Measurements from ENCODE around the gene PDE3A.

Gene PDE3A

DNA sequence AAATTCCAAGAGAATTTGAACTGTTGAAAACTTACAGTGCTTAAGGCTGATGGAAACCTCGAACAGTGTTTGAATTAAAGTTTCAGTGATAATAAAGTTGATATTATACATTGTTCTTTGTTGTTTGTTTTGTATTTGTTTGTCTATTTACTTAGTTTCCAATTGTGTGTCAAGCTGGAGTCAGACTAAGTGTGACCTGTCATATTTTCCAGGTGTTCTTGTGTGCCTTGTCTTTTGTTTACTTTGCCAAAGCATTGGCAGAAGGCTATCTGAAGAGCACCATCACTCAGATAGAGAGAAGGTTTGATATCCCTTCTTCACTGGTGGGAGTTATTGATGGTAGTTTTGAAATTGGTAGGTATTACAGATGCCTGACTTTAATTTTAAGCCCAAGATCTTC, 332.8 kb downstream of the PDE3A start:
- no peak for DNase-seq (ENCODE audit: low read depth, low spot score)

DNA sequence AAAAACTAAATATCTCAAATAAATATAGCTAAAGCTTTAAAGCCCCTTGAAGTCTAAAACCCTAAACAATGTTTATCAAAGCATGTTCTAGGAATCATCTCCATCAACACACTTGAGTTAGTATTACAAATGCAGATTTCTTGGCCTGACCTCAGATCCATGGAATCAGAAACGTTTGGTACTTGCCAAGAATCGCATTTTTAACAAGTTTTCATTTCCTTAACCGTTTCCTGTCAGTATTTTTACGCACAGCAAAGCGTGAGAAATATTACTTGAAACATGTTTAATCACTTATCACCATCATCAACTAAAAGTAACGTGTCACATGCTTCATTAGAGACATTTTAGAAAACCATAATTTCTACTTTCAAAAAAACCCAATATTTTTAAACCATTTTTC, 336.5 kb downstream of the PDE3A start:
- DNase-seq (ENCODE audit: low read depth, low spot score): no peak

DNA sequence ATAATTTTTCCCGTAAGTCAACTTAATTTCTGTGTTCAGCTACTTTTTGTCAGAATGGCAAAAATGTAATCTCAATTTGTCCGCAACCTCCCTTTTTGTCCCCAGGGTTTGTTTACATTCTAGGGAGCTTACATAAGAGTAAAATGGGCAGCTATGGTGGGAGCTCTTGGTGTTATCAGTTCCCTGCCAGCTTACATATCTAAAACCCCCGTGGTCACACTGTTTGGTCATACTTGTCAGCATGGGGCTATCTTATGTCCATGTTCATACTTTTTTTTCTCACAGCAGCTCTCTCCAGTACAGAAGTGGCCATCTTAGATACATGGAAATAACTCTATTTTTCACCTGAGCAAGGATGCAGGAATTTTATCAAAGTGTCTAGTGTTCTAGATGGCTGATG, 343.5 kb downstream of the PDE3A start:
- DNase-seq (ENCODE audit: low read depth, low spot score): no peak

DNA sequence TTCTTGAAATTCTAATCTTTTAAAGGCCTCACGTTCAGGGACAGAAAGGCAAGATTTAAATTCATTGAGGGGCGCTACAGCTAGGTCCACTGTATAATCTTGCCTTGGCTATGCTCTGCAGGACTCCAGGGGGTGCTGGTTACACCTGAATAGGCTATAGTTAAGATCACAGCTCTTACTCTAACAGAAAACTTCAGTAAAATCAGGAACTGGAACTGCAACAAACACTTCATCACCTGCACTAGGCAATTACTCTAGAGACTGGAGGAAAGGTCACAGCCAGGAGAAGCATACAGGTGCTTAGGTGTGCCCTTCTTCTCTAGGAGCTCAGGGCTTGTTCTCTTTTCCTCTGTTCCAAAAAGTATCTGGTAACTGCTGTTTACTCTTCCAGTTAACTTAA, 347.7 kb downstream of the PDE3A start:
- no peak for DNase-seq (ENCODE audit: low read depth, low spot score)

DNA sequence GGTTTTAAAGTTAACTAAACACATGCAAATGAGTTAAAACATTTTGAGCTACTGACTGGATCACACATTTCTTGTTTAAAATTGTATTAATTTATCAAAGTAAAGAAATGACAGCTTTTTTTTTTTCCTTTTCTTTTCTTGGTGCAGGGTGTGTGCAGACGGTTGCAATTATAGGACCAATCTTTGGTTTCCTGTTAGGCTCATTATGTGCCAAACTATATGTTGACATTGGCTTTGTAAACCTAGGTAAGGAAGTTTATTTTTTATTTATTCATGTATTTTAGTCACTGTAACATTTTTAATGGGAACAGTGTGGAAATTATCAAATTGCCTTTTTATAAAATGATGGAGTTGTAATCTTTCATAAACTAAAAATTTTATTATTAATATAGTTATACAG, 348.6 kb downstream of the PDE3A start:
- DNase-seq (ENCODE audit: low read depth, low spot score): no peak

DNA sequence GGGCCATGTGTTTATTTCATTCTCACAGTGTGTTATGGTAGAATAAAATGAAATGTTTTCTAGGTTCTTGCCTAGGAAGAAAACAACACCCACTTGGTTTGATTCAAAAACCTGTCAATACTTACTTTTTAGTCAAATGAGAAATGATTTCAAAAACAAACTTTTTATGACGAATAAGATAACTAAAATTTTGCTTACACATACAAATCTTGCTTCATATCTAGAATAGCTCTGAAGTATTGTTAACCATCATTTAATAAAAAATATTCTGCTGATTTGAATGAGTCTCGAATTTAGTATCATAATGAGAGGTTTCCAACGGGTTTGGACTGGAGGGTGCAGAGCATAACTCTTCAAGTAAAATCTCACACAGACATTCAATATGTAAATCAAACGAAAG, 350.0 kb downstream of the PDE3A start:
- DNase-seq (ENCODE audit: low read depth, low spot score): no peak

DNA sequence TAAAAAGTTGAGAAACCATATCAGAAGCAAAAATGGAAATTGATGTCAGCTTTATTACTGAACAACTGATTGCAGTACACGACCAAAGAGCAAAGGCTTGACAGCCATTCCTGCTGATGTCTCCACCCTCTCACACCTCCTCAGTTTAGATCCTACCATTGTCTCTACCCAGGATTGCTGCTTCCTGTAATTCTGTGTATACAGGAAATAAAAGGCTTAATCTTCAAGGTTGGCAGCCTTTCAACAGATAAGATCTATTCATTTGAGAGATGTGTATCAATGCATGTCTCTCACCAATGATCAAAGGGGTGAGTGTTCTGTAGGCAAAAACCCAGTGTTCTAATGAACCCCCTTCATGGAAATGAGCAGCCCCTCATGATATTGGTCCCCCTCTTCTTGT, 353.8 kb downstream of the PDE3A start:
- DNase-seq (ENCODE audit: low read depth, low spot score): no peak

DNA sequence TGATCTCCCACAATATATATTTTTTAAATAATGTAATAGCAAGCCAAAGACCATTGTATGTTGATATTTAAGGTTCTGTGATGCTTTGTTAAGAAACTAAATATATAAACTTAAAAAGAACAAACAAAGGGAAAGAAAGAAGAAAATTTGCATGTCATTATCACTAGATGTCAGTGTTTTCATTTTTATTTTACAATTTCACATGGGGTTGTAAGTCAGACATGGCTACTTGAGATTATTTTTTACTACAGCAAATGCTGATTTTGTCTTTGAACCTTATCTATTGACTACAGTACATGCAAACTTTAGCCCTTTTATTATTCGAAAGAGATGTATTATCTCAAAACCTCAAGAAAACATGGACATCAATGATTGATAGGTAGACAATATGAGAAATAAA, 362.9 kb downstream of the PDE3A start:
- no peak for DNase-seq (ENCODE audit: low read depth, low spot score)
